Retinal pigment epithelial cell (primary cell): Measurements from ENCODE around the gene AHR.
A peak's percentile ranks its signal among the peaks of the same experiment; 100 is the strongest.

ENCODE experiments used
- DNase-seq: peaks from one replicate; pipeline ENCODE4 v3.0.0-alpha.2; 2010; ENCODE audit warnings: low read depth
- H3K4me3 ChIP-seq: 2 replicates; pipeline ENCODE4 v1.5.1; 2011; ENCODE audit warnings: mild to moderate bottlenecking, low read length, control low read depth, moderate library complexity
- CTCF ChIP-seq: conservative IDR thresholded peaks from 2 replicates; pipeline ENCODE4 v1.5.1; 2011; ENCODE audit warnings: low read depth, low read length, control low read depth, inconsistent platforms

The AHR gene

DNA sequence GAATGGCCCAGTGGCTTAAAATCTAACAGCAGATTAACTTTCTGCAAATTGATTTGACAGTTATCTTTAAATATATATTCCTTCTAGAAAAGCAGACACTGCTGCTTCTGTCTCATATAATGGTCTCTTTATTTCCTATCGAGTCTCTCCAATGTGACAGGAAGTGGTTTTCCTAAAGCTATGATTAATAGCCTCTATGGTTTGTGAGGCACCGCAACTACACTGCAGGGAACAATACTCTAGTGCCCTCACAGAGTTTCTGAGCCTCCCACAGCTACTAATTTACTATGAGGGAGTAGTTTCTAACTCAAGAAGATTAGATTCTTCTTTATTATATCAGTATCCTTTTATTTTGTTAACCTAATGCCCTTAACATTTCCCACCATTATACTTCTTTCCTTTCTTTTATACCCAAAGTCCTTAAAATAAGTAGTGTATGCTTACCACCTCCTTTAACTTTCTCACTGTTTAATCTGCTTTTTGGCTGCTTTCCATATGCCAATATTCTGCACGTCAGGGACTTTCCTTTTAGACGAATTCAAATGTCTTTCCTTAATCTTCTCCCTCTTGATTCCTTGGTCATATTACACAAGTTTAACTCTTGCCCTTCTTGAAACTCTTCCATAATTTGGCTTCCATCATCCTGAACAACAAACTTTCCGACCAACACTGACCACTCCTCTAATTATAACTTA lies 23.8 kb upstream of the AHR start:
- TF ChIP-seq CTCF = no peak
- H3K4me3 ChIP-seq = no peak overlapping the region
- peak; percentile 85 for DNase-seq

DNA sequence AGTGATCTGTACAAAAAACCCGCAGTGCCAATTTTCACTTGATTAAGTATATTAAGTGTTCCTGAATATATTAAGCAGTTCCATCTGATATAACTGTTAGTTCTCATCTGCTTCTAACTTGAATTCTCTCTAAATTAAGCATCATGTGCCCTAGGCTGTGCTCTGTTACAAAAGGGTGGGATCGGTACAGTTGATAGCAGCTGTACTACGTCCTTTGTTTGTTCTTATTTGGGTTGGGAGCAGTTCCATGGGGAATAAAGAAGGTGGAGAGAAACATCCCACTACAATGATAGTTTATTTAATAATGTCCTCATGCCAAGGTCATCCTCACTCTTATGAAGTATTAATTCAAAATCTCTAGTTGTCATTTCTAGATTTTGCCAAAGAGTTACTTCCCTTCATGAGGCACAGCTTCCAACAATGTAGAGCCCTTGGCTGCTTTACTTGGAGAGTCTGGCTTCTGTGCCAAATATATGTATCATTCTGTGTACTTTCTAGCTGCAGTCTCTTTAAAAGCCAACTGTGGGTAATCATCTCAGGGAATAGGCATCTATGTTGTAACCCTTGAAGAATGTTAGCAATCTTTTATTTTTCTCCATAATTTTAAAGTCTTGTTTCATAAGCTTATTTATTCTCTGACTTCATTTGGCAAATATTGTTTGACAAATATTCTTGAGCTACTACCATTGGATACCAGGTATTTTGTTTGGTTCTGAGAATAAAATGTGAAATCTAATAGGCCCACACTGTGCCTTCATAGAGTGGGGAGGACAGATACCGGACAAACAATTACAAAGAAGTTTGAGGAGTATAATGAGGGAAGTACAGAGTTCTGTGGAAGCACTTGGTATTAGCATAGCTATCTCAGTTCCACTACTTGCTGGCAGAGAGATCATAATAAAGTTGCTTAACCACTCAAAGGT lies 22.4 kb upstream of the AHR start:
- peak; percentile 89 for DNase-seq
- TF ChIP-seq CTCF = no peak
- H3K4me3 ChIP-seq = no peak overlapping the region

- no peak for DNase-seq
- H3K4me3 ChIP-seq = no peak overlapping the region
- TF ChIP-seq CTCF = no peak
Measured at GRCh38 chr7:17279061-17279460, 19.4 kb upstream of the AHR start.

GRCh38 chr7:17289074-17289645 lies 9.3 kb upstream of the AHR start:
- no peak for TF ChIP-seq CTCF
- H3K4me3 ChIP-seq = no peak overlapping the region
- peak; percentile 97 for DNase-seq

DNA sequence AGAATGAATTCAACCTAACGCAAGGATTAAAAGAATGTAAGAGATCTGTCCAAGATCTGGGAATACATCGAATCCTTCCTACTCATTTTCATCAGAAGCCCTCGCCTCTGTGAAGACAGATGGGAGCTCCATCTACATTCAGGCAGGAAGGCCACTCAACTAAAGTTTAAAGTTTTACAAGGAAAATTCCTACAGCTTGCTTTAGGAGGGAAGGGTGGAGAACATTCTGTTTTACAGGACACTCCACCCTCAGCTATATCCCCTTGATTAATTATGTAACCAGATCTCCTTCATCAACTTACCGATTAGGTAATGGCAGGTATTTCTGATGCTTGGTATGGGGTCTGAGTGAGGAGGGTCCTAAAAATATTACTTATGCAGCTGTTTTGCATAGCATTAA lies 5.6 kb upstream of the AHR start:
- H3K4me3 ChIP-seq = no peak overlapping the region
- no peak for DNase-seq
- no peak for TF ChIP-seq CTCF

GRCh38 chr7:17293481-17293880 lies 5.0 kb upstream of the AHR start:
- TF ChIP-seq CTCF = no peak
- H3K4me3 ChIP-seq = no peak overlapping the region
- no peak for DNase-seq
